SK-N-SH (cell line): Measurements from ENCODE around the gene GLTPD2. TPM values are rescaled to one million over a fixed set of nuclear protein-coding genes. Genes with fewer than 3 reads are reported as not detected.

Experiments used
- CTCF ChIA-PET: fragments of 300-600, 350-600 bp; formaldehyde crosslinking; extraction: SDS; loops from one replicate; lab custom pipeline; 2021; lab: Yijun Ruan, JAX
- POLR2A ChIA-PET: fragments of 350-600 bp; sonication (Branson Sonifier 250); formaldehyde crosslinking; extraction: SDS; loops from one replicate; lab custom pipeline; 2020; ENCODE audit warnings: antibody characterized with exemption, inconsistent platforms; lab: Yijun Ruan, JAX
- DNase-seq: peaks from one replicate; pipeline ENCODE4 v3.0.0; 2012
- H2AFZ ChIP-seq: fragments of 200-600 bp; sonication (generic); 2 replicates; pipeline ENCODE4 v1.8.1; 2016; ENCODE audit warnings: antibody characterized with exemption, mild to moderate bottlenecking, low read depth
- H3F3A ChIP-seq: fragments of 200-600 bp; sonication (generic); replicated peaks from 2 replicates; pipeline ENCODE3; 2016; ENCODE audit warnings: antibody characterized with exemption, mild to moderate bottlenecking; ENCODE audit not compliant: insufficient read depth
- H3K27ac ChIP-seq, 2 experiments: fragments of 200-500 bp in 1 of 2; fragments of 200-600 bp in 1 of 2; sonication (Bioruptor generic) in 1 of 2; sonication (generic), shearing (Covaris generic) in 1 of 2; 2 replicates each; pipeline versions ENCODE4 v1.5.1 to v1.6.1; 2014 to 2016; ENCODE audit warnings: low read depth in 2 of 2, inconsistent platforms in 1 of 2, low read length in 1 of 2, mild to moderate bottlenecking in 1 of 2, mixed read lengths in 1 of 2
- H3K27me3 ChIP-seq: fragments of 200-600 bp; sonication (generic), shearing (Covaris generic); 2 replicates; pipeline ENCODE4 v1.6.1; 2016; ENCODE audit warnings: mixed run types; ENCODE audit not compliant: insufficient read depth
- H3K36me3 ChIP-seq, 2 experiments: fragments of 200-500 bp in 1 of 2; fragments of 200-600 bp in 1 of 2; sonication (Bioruptor generic) in 1 of 2; sonication (generic) in 1 of 2; replicated peaks in 1 of 2; 2 replicates each; pipeline versions ENCODE3 to v1.5.1; 2014 to 2016; ENCODE audit warnings: low read length in 1 of 2, mild to moderate bottlenecking in 1 of 2; ENCODE audit not compliant: insufficient read depth in 2 of 2, control insufficient read depth in 1 of 2
- H3K4me1 ChIP-seq, 2 experiments: fragments of 200-500 bp in 1 of 2; fragments of 200-600 bp in 1 of 2; sonication (Bioruptor generic) in 1 of 2; sonication (generic), shearing (Covaris generic) in 1 of 2; 2 replicates each; pipeline versions ENCODE4 v1.5.1 to v1.6.1; 2014 to 2016; ENCODE audit warnings: low read depth in 1 of 2, low read length in 1 of 2, mixed run types in 1 of 2; ENCODE audit not compliant: insufficient read depth in 2 of 2, control insufficient read depth in 1 of 2
- H3K4me2 ChIP-seq: fragments of 200-600 bp; sonication (generic), shearing (Covaris generic); 2 replicates; pipeline ENCODE4 v1.6.1; 2017; ENCODE audit warnings: mixed run types
- H3K4me3 ChIP-seq, 2 experiments: fragments of 200-500 bp in 1 of 2; fragments of 200-600 bp in 1 of 2; sonication (Bioruptor generic) in 1 of 2; sonication (generic), shearing (Covaris generic) in 1 of 2; 2 replicates each; pipeline versions ENCODE4 v1.5.1 to v1.8.1; 2014 to 2016; ENCODE audit warnings: low read depth in 2 of 2, inconsistent platforms in 1 of 2, low read length in 1 of 2, mild to moderate bottlenecking in 1 of 2, mixed read lengths in 1 of 2, moderate library complexity in 1 of 2
- H3K79me2 ChIP-seq: fragments of 200-600 bp; sonication (generic); 2 replicates; pipeline ENCODE4 v1.8.1; 2017; ENCODE audit warnings: mild to moderate bottlenecking; ENCODE audit not compliant: insufficient read depth
- H3K9ac ChIP-seq: fragments of 200-600 bp; sonication (generic); 2 replicates; pipeline ENCODE4 v1.6.1; 2017; ENCODE audit warnings: mixed run types
- H3K9me2 ChIP-seq: fragments of 200-600 bp; sonication (generic); 2 replicates; pipeline ENCODE4 v1.6.1; 2017; ENCODE audit warnings: mixed run types
- H3K9me3 ChIP-seq: fragments of 200-600 bp; sonication (generic); 2 replicates; pipeline ENCODE4 v1.6.1; 2017; ENCODE audit warnings: mixed run types, mild to moderate bottlenecking, moderate library complexity
- H4K20me1 ChIP-seq: fragments of 200-600 bp; sonication (generic); 2 replicates; pipeline ENCODE4 v1.6.1; 2017; ENCODE audit warnings: mild to moderate bottlenecking, mixed run types; ENCODE audit not compliant: insufficient read depth
- CHD2 ChIP-seq: fragments of 150-350 bp; IDR thresholded peaks from 2 replicates; pipeline ENCODE4 v1.6.1; 2018; ENCODE audit warnings: low read length; ENCODE audit not compliant: partially characterized antibody
- EZH2phosphoT487 ChIP-seq: fragments of 200-600 bp; sonication (generic); IDR thresholded peaks from 2 replicates; pipeline ENCODE4 v1.6.1; 2017; ENCODE audit warnings: low read depth, mixed run types, mild to moderate bottlenecking, antibody characterized with exemption, moderate library complexity, borderline replicate concordance
- FOXJ3 ChIP-seq: sonication (generic); formaldehyde crosslinking; IDR thresholded peaks from 2 replicates; pipeline ENCODE4 v1.5.1; 2020; ENCODE audit warnings: mild to moderate bottlenecking, missing genetic modification reagents
- FOXM1 ChIP-seq: IDR thresholded peaks from 2 replicates; pipeline ENCODE4 v1.4.0; 2012; ENCODE audit warnings: low read depth, mild to moderate bottlenecking
- GABPA ChIP-seq: IDR thresholded peaks from 2 replicates; pipeline ENCODE4 v1.4.0; 2012; ENCODE audit warnings: low read depth, mild to moderate bottlenecking
- JUND ChIP-seq: IDR thresholded peaks from 2 replicates; pipeline ENCODE4 v1.4.0; 2012
- MEF2A ChIP-seq: IDR thresholded peaks from 2 replicates; pipeline ENCODE4 v1.4.0; 2012; ENCODE audit warnings: low read depth, borderline replicate concordance
- RAD21 ChIP-seq: IDR thresholded peaks from 2 replicates; pipeline ENCODE4 v1.6.1; 2012; ENCODE audit warnings: mild to moderate bottlenecking, low read length
- RCOR1 ChIP-seq: fragments of 150-350 bp; IDR thresholded peaks from 2 replicates; pipeline ENCODE4 v1.6.1; 2017; ENCODE audit warnings: antibody characterized with exemption, low read length
- RFX5 ChIP-seq: IDR thresholded peaks from 2 replicates; pipeline ENCODE4 v1.6.1; 2012; ENCODE audit warnings: mild to moderate bottlenecking, improper control_type of control experiment, low read length
- TAF1 ChIP-seq: IDR thresholded peaks from 2 replicates; pipeline ENCODE4 v1.6.1; 2012; ENCODE audit warnings: low read depth, mild to moderate bottlenecking, low read length, moderate library complexity, borderline replicate concordance
- TEAD4 ChIP-seq: IDR thresholded peaks from 2 replicates; pipeline ENCODE4 v1.4.0; 2012; ENCODE audit warnings: mild to moderate bottlenecking, borderline replicate concordance; ENCODE audit not compliant: insufficient read depth
- WGBS: methylation state at CpG from one replicate; pipeline ENCODE4 v1.1.6; 2017; ENCODE audit warnings: low lambda C conversion rate; 5-methylcytosine and 5-hydroxymethylcytosine counted together
- polyA plus RNA-seq, 3 experiments: library from polyadenylated mRNA; depleted of rRNA; stranded (reverse); fragments of >200 nt; gene quantifications; 2 replicates each; pipeline ENCODE4 v1.2.3, GENCODE V29; 2012
- TF ChIP-seq, protein P1 (sequence below): fragments of 200-600 bp; sonication (generic); IDR thresholded peaks from 2 replicates; pipeline ENCODE4 v1.6.1; 2017; ENCODE audit warnings: antibody characterized with exemption, mild to moderate bottlenecking, moderate library complexity
- TF ChIP-seq, protein P2 (sequence below): IDR thresholded peaks from 2 replicates; pipeline ENCODE4; 2012
- TF ChIP-seq, protein P3 (sequence below): fragments of 150-350 bp; IDR thresholded peaks from 2 replicates; pipeline ENCODE4 v1.6.1; 2016; ENCODE audit warnings: mild to moderate bottlenecking, low read depth, low read length
- TF ChIP-seq, protein P4 (sequence below): IDR thresholded peaks from 2 replicates; pipeline ENCODE4 v1.4.0; 2012; ENCODE audit warnings: low read depth, borderline replicate concordance
- TF ChIP-seq, protein P5 (sequence below): IDR thresholded peaks from 2 replicates; pipeline ENCODE4 v1.4.0; 2012; ENCODE audit warnings: low read depth

GLTPD2 gene
- polyA plus RNA-seq, 1 of the 3 experiments (the other 2 are of a cell fraction) = not detected

DNA sequence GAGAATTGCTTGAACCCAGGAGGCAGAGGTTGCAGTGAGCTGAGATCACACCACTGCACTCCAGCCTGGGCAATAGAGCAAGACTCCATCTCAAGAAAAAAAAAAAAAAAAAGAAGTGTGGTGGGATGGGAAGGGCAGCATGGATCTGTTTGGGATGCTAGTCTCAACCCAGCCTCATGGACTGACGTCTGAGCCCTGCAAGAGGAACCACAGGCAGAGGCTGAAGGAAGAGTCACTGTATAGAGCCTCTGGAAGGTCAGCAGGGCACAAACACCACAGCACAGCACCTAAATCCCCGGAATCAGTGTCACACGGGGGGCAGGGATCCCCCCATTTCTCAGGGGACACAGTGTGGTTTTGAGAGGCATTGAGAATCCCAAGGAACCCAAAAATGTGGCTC is 38.2 kb upstream of the GLTPD2 start (continued):
- TF ChIP-seq TAF1 (no peak), CHD2 (no peak)
- TF ChIP-seq, protein P1, sequence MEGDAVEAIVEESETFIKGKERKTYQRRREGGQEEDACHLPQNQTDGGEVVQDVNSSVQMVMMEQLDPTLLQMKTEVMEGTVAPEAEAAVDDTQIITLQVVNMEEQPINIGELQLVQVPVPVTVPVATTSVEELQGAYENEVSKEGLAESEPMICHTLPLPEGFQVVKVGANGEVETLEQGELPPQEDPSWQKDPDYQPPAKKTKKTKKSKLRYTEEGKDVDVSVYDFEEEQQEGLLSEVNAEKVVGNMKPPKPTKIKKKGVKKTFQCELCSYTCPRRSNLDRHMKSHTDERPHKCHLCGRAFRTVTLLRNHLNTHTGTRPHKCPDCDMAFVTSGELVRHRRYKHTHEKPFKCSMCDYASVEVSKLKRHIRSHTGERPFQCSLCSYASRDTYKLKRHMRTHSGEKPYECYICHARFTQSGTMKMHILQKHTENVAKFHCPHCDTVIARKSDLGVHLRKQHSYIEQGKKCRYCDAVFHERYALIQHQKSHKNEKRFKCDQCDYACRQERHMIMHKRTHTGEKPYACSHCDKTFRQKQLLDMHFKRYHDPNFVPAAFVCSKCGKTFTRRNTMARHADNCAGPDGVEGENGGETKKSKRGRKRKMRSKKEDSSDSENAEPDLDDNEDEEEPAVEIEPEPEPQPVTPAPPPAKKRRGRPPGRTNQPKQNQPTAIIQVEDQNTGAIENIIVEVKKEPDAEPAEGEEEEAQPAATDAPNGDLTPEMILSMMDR = no peak
- TF ChIP-seq, all 33 proteins: peak for 0

DNA sequence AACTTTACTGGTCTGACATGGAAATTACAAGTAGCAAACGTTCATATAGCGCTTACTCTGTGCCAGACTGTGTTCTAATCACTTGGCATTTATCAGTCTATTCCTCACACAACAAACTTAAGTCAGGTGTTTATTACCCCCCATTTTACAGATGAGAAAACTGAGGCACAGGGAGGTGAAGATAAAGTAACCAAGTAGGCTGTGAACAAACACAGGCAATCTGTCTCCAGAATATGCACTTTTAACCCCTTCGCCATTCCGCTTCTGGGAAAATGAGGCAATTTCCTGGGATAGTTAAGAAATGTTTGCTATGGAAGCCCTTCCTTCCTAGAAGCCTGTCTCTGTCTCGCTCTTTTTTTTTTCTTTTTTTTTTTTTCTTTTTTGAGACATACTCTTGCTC is 36.8 kb upstream of the GLTPD2 start:
- Histone ChIP-seq H3K9me3 (no peaks in the 10 kb centered on the region), H3K36me3 (no peaks in the 10 kb centered on the region), H3K9me2 (no peaks in the 10 kb centered on the region), H3K4me2 (no peak overlapping the region), H3K79me2 (no peaks in the 10 kb centered on the region), H3K9ac (no peak overlapping the region), H3K4me3 (no peak overlapping the region), H4K20me1 (no peaks in the 10 kb centered on the region), H3K27ac (no peak overlapping the region), H3F3A (peaks cover 5% of the 10 kb centered on the region), H2AFZ (no peak overlapping the region), H3K27me3 (peaks cover 83% of the 10 kb centered on the region), H3K4me1 (no peaks in the 10 kb centered on the region; a peak in 1 of 4 replicates)
- ChIA-PET POLR2A (no interaction called here), CTCF (no interaction called here)
- TF ChIP-seq FOXJ3 (CRISPR knock-in tag) = no peak
- no peak for TF ChIP-seq TEAD4
- TF ChIP-seq, protein P2, sequence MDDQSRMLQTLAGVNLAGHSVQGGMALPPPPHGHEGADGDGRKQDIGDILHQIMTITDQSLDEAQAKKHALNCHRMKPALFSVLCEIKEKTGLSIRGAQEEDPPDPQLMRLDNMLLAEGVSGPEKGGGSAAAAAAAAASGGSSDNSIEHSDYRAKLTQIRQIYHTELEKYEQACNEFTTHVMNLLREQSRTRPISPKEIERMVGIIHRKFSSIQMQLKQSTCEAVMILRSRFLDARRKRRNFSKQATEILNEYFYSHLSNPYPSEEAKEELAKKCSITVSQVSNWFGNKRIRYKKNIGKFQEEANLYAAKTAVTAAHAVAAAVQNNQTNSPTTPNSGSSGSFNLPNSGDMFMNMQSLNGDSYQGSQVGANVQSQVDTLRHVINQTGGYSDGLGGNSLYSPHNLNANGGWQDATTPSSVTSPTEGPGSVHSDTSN = no peak
- TF ChIP-seq RCOR1 = no peak
- TF ChIP-seq, protein P3, sequence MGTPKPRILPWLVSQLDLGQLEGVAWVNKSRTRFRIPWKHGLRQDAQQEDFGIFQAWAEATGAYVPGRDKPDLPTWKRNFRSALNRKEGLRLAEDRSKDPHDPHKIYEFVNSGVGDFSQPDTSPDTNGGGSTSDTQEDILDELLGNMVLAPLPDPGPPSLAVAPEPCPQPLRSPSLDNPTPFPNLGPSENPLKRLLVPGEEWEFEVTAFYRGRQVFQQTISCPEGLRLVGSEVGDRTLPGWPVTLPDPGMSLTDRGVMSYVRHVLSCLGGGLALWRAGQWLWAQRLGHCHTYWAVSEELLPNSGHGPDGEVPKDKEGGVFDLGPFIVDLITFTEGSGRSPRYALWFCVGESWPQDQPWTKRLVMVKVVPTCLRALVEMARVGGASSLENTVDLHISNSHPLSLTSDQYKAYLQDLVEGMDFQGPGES = no peak
- 43% methylated on average over 5 of the region's 5 CpGs for WGBS
- DNase-seq = no peak

DNA sequence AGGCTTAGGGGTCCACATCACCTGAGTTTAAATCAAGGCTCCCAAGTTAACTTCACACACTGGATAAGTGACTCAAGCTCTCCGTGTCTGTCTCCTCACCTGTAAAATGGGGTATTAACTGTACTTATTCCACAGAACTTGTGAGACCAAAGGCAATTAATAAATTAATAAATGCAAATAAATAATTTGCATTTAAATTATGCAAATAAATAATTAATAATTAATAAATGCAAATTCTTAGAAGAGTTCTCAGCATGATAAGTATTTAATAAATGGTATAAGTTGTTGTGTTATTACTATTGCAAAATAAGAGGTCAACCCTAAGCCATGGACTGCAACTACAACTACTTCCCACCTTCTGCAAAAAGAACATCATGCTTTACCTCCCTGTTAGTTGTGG is 35.4 kb upstream of the GLTPD2 start:
- Histone ChIP-seq H3K79me2 (no peaks in the 10 kb centered on the region), H4K20me1 (no peaks in the 10 kb centered on the region), H3K36me3 (no peaks in the 10 kb centered on the region), H3K4me3 (no peak overlapping the region), H3F3A (no peaks in the 10 kb centered on the region), H3K4me1 (no peaks in the 10 kb centered on the region), H3K27ac (no peak overlapping the region), H3K4me2 (no peak overlapping the region), H3K27me3 (peaks cover 82% of the 10 kb centered on the region), H2AFZ (no peak overlapping the region), H3K9me2 (no peaks in the 10 kb centered on the region), H3K9ac (no peak overlapping the region), H3K9me3 (no peaks in the 10 kb centered on the region)
- CTCF ChIA-PET = interaction anchor here (0.7 to 1.0 kb wide), 2 partner anchors 11 to 136 kb away, joined by 3 to 5 read pairs; no protein-coding TSS in a partner anchor
- DNase-seq = no peak
- POLR2A ChIA-PET = no interaction called here
- WGBS = 18% methylated on average over 1 of the region's 1 CpG
- no peak for TF ChIP-seq EZH2phosphoT487
- no peak for TF ChIP-seq JUND
- TF ChIP-seq TAF1 = no peak
- no peak for TF ChIP-seq GABPA
- TF ChIP-seq, protein P4, sequence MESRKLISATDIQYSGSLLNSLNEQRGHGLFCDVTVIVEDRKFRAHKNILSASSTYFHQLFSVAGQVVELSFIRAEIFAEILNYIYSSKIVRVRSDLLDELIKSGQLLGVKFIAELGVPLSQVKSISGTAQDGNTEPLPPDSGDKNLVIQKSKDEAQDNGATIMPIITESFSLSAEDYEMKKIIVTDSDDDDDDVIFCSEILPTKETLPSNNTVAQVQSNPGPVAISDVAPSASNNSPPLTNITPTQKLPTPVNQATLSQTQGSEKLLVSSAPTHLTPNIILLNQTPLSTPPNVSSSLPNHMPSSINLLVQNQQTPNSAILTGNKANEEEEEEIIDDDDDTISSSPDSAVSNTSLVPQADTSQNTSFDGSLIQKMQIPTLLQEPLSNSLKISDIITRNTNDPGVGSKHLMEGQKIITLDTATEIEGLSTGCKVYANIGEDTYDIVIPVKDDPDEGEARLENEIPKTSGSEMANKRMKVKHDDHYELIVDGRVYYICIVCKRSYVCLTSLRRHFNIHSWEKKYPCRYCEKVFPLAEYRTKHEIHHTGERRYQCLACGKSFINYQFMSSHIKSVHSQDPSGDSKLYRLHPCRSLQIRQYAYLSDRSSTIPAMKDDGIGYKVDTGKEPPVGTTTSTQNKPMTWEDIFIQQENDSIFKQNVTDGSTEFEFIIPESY = no peak
- TF ChIP-seq, protein P5, sequence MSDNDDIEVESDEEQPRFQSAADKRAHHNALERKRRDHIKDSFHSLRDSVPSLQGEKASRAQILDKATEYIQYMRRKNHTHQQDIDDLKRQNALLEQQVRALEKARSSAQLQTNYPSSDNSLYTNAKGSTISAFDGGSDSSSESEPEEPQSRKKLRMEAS = no peak
- no peak for TF ChIP-seq MEF2A
- TF ChIP-seq FOXM1 = no peak
- no peak for TF ChIP-seq RFX5
- no peak for TF ChIP-seq RAD21
